Neuronal stem cell (in vitro differentiated cells): Measurements from ENCODE around the gene HSD3B2.

Experiments used
- DNase-seq: peaks from one replicate; pipeline ENCODE4 v3.0.0-alpha.2; 2013; ENCODE audit warnings: low spot score
- H2AFZ ChIP-seq: one replicate; pipeline ENCODE4 v1.6.1; 2013; ENCODE audit warnings: mild to moderate bottlenecking, low read length, inconsistent platforms
- H2AK5ac ChIP-seq: 2 replicates; pipeline ENCODE4 v1.6.1; 2013; ENCODE audit warnings: low read depth, mild to moderate bottlenecking, inconsistent platforms, low read length, moderate library complexity, mixed read lengths
- H2BK120ac ChIP-seq: 2 replicates; pipeline ENCODE4 v1.6.1; 2013; ENCODE audit warnings: low read depth, mild to moderate bottlenecking, inconsistent platforms, low read length, moderate library complexity, mixed read lengths
- H2BK12ac ChIP-seq: one replicate; pipeline ENCODE4 v1.6.1; 2013; ENCODE audit warnings: low read length, inconsistent platforms
- H2BK15ac ChIP-seq: 2 replicates; pipeline ENCODE4 v1.6.1; 2013; ENCODE audit warnings: mild to moderate bottlenecking, low read length, inconsistent platforms, mixed read lengths
- H2BK5ac ChIP-seq: one replicate; pipeline ENCODE4 v1.6.1; 2013; ENCODE audit warnings: inconsistent platforms, mild to moderate bottlenecking, low read length, moderate library complexity
- H3K14ac ChIP-seq: one replicate; pipeline ENCODE4 v1.6.1; 2013; ENCODE audit warnings: low read length, inconsistent platforms
- H3K18ac ChIP-seq: 2 replicates; pipeline ENCODE4 v1.6.1; 2013; ENCODE audit warnings: low read length, inconsistent platforms
- H3K23ac ChIP-seq: 2 replicates; pipeline ENCODE4 v1.6.1; 2013; ENCODE audit warnings: low read depth, mild to moderate bottlenecking, mixed read lengths, low read length, inconsistent platforms; ENCODE audit not compliant: poor library complexity
- H3K27ac ChIP-seq: replicated peaks from 3 replicates; pipeline ENCODE4 v1.5.1; 2013; ENCODE audit warnings: low read length, inconsistent platforms
- H3K27me3 ChIP-seq, 3 experiments: 2 replicates each; pipeline ENCODE4 v1.6.1; 2013; ENCODE audit warnings: low read length in 3 of 3, mild to moderate bottlenecking in 2 of 3, inconsistent platforms in 1 of 3, low read depth in 1 of 3, mixed read lengths in 1 of 3, moderate library complexity in 1 of 3; ENCODE audit not compliant: control insufficient read depth in 3 of 3, insufficient read depth in 3 of 3
- H3K36me3 ChIP-seq, 2 donors: replicated peaks in 1 of 2; 2 replicates each; pipeline ENCODE4 v1.6.1; 2013; ENCODE audit warnings: low read length in 2 of 2; ENCODE audit not compliant: control insufficient read depth in 2 of 2, insufficient read depth in 2 of 2
- H3K4ac ChIP-seq: 2 replicates; pipeline ENCODE4 v1.6.1; 2013; ENCODE audit warnings: inconsistent platforms, mild to moderate bottlenecking, low read length, moderate library complexity
- H3K4me1 ChIP-seq, 2 donors: 1 replicate in 1 of 2; 2 replicates in 1 of 2; pipeline ENCODE4 v1.6.1; 2013; ENCODE audit warnings: low read length in 2 of 2, low read depth in 1 of 2; ENCODE audit not compliant: control insufficient read depth in 2 of 2, insufficient read depth in 1 of 2
- H3K4me2 ChIP-seq: one replicate; pipeline ENCODE4 v1.6.1; 2013; ENCODE audit warnings: mild to moderate bottlenecking, low read length, inconsistent platforms; ENCODE audit not compliant: insufficient read depth, poor library complexity, severe bottlenecking
- H3K4me3 ChIP-seq, 2 donors: 2 replicates each; pipeline ENCODE4 v1.5.1; 2013; ENCODE audit warnings: low read length in 2 of 2, mild to moderate bottlenecking in 2 of 2, inconsistent platforms in 1 of 2, moderate library complexity in 1 of 2
- H3K79me1 ChIP-seq: one replicate; pipeline ENCODE4 v1.6.1; 2013; ENCODE audit warnings: low read depth, mild to moderate bottlenecking, inconsistent platforms, low read length, moderate library complexity
- H3K9ac ChIP-seq: one replicate; pipeline ENCODE4 v1.6.1; 2013; ENCODE audit warnings: mild to moderate bottlenecking, low read depth, low read length, inconsistent platforms; ENCODE audit not compliant: poor library complexity
- H3K9me3 ChIP-seq, 2 donors: replicated peaks in 1 of 2; 2 replicates each; pipeline versions ENCODE3 to v1.6.1; 2013; ENCODE audit warnings: low read length in 2 of 2, mild to moderate bottlenecking in 2 of 2, inconsistent platforms in 1 of 2, low read depth in 1 of 2, mixed read lengths in 1 of 2, moderate library complexity in 1 of 2; ENCODE audit not compliant: control insufficient read depth in 2 of 2, insufficient read depth in 1 of 2
- H4K8ac ChIP-seq: one replicate; pipeline ENCODE4 v1.6.1; 2013; ENCODE audit warnings: low read depth, mild to moderate bottlenecking, inconsistent platforms, low read length, moderate library complexity
- H4K91ac ChIP-seq: one replicate; pipeline ENCODE4 v1.6.1; 2013; ENCODE audit warnings: low read length, low read depth, mild to moderate bottlenecking, inconsistent platforms; ENCODE audit not compliant: poor library complexity
- WGBS, 2 donors: extraction: QIAGEN DNeasy Blood & Tissue Kit; methylation state at CpG; one replicate each; pipeline ENCODE4 v1.1.7; 2013; ENCODE audit warnings: missing lambda C conversion rate in 2 of 2, mixed read lengths in 1 of 2; ENCODE audit not compliant: insufficient read length in 2 of 2, insufficient replicate concordance in 1 of 2; ENCODE audit errors: extremely low coverage in 2 of 2; 5-methylcytosine and 5-hydroxymethylcytosine counted together

Gene HSD3B2

GRCh38 chr1:119391749-119392148 lies 23.2 kb upstream of the HSD3B2 start:
- Histone ChIP-seq H3K18ac (no peak overlapping the region), H2AK5ac (no peak overlapping the region), H2BK120ac (no peak overlapping the region), H3K9ac (no peak overlapping the region), H2AFZ (no peak overlapping the region), H4K8ac (no peak overlapping the region), H4K91ac (no peak overlapping the region), H2BK15ac (no peak overlapping the region), H3K27ac (no peak overlapping the region), H3K27me3 (no peaks in the 10 kb centered on the region), H2BK5ac (no peak overlapping the region), H3K9me3 (no peaks in the 10 kb centered on the region), H3K79me1 (no peaks in the 10 kb centered on the region), H3K14ac (no peak overlapping the region), H3K23ac (no peak overlapping the region), H2BK12ac (no peak overlapping the region), H3K4me2 (no peak overlapping the region), H3K36me3 (no peaks in the 10 kb centered on the region), H3K4me1 (peaks cover 0 to 2% of the 10 kb centered on the region in 2 donors), H3K4ac (no peak overlapping the region), H3K4me3 (no peak overlapping the region)
- no CpG with 5 or more reads among the region's 3 CpGs for WGBS, 2 donors
- DNase-seq: no peak

- no peak overlapping the region for H3K23ac ChIP-seq
- no peaks in the 10 kb centered on the region for H3K79me1 ChIP-seq
- no peak overlapping the region for H3K14ac ChIP-seq
- no peak overlapping the region for H3K9ac ChIP-seq
- no peaks in the 10 kb centered on the region for H3K9me3 ChIP-seq
- H2BK120ac ChIP-seq: no peak overlapping the region
- H3K4ac ChIP-seq: no peak overlapping the region
- no peak overlapping the region for H3K18ac ChIP-seq
- no peak overlapping the region for H2BK5ac ChIP-seq
- H3K4me2 ChIP-seq: no peak overlapping the region
- H4K8ac ChIP-seq: no peak overlapping the region
- H2AFZ ChIP-seq: no peak overlapping the region
- H3K27ac ChIP-seq: no peak overlapping the region
- DNase-seq: no peak
- no peak overlapping the region for H3K4me3 ChIP-seq
- no peak overlapping the region for H2BK15ac ChIP-seq
- no peak overlapping the region for H2BK12ac ChIP-seq
- no peak overlapping the region for H2AK5ac ChIP-seq
- no peaks in the 10 kb centered on the region for H3K4me1 ChIP-seq
- no peak overlapping the region for H4K91ac ChIP-seq
- WGBS, 2 donors: no CpG with 5 or more reads among the region's 1 CpG
- H3K27me3 ChIP-seq: no peaks in the 10 kb centered on the region
- no peaks in the 10 kb centered on the region for H3K36me3 ChIP-seq
Observed at GRCh38 chr1:119394085-119394484, 20.9 kb upstream of the HSD3B2 start.

- Histone ChIP-seq H2AK5ac (no peak overlapping the region), H4K91ac (no peak overlapping the region), H3K9ac (no peak overlapping the region), H3K4ac (no peak overlapping the region), H3K79me1 (no peaks in the 10 kb centered on the region), H3K14ac (no peak overlapping the region), H4K8ac (no peak overlapping the region), H2BK12ac (no peak overlapping the region), H3K23ac (no peak overlapping the region), H3K4me1 (no peaks in the 10 kb centered on the region), H2BK5ac (no peak overlapping the region), H3K4me3 (no peak overlapping the region), H3K36me3 (no peaks in the 10 kb centered on the region), H2BK15ac (no peak overlapping the region), H3K27ac (no peak overlapping the region), H2AFZ (no peak overlapping the region), H3K4me2 (no peak overlapping the region), H2BK120ac (no peak overlapping the region), H3K27me3 (no peaks in the 10 kb centered on the region), H3K9me3 (no peaks in the 10 kb centered on the region), H3K18ac (no peak overlapping the region)
- no peak for DNase-seq
Observed at GRCh38 chr1:119396982-119397381, 18.0 kb upstream of the HSD3B2 start.

GRCh38 chr1:119397986-119398385 lies 17.0 kb upstream of the HSD3B2 start:
- Histone ChIP-seq H3K36me3 (no peaks in the 10 kb centered on the region), H2AK5ac (no peak overlapping the region), H3K14ac (no peak overlapping the region), H3K4ac (no peak overlapping the region), H3K4me3 (no peak overlapping the region), H2AFZ (no peak overlapping the region), H4K91ac (no peak overlapping the region), H4K8ac (no peak overlapping the region), H2BK12ac (no peak overlapping the region), H2BK5ac (no peak overlapping the region), H2BK15ac (no peak overlapping the region), H3K18ac (no peak overlapping the region), H3K23ac (no peak overlapping the region), H3K9ac (no peak overlapping the region), H3K4me1 (no peaks in the 10 kb centered on the region), H3K4me2 (no peak overlapping the region), H2BK120ac (no peak overlapping the region), H3K27me3 (no peaks in the 10 kb centered on the region), H3K79me1 (no peaks in the 10 kb centered on the region), H3K27ac (no peak overlapping the region), H3K9me3 (no peaks in the 10 kb centered on the region)
- no CpG with 5 or more reads among the region's 3 CpGs for WGBS, 2 donors
- no peak for DNase-seq
